Measurements from ENCODE around the gene MRPL32. TPM values are rescaled to one million over a fixed set of nuclear protein-coding genes. Genes with fewer than 3 reads are reported as not detected.

MRPL32 gene
- total RNA-seq, 4 donors from 2014 or later, result 30.2 to 58.8 (median 34.5) TPM

DNA sequence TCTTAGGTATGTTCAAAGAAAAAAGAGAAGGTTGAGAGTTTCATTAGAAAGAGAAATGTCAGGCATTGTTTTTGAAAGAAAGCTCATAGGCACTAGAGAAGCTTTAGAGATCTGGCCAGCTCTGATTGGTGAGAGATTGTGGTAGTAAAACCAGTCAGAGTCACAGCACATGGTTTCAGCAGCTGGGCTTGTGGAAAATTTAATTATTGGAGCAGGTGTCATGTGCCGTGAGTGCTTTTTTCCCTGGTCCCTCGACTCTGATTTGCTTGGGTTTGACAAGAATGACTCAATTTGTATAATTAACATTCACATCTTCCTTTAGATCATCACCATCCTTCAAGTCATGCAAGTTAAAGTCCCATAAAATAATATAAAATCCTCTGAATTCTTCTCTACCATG lies 35.2 kb downstream of the MRPL32 start:
- H3K4me1 ChIP-seq, result peaks cover 0 to 4% (median 0%) of the 10 kb centered on the region in 4 donors
- no peaks in the 10 kb centered on the region for H3K9me3 ChIP-seq
- H3K27ac ChIP-seq, result no peak overlapping the region
- H3K36me3 ChIP-seq, result no peaks in the 10 kb centered on the region
- H3K27me3 ChIP-seq, result no peaks in the 10 kb centered on the region
- no peak overlapping the region for H3K4me3 ChIP-seq
- DNase-seq (ENCODE audit: low spot score in 2 of 2), result no peak
- WGBS, 2 donors, result 80 to 86% methylated on average over 2 of the region's 2 CpGs
- TF ChIP-seq, protein P1, sequence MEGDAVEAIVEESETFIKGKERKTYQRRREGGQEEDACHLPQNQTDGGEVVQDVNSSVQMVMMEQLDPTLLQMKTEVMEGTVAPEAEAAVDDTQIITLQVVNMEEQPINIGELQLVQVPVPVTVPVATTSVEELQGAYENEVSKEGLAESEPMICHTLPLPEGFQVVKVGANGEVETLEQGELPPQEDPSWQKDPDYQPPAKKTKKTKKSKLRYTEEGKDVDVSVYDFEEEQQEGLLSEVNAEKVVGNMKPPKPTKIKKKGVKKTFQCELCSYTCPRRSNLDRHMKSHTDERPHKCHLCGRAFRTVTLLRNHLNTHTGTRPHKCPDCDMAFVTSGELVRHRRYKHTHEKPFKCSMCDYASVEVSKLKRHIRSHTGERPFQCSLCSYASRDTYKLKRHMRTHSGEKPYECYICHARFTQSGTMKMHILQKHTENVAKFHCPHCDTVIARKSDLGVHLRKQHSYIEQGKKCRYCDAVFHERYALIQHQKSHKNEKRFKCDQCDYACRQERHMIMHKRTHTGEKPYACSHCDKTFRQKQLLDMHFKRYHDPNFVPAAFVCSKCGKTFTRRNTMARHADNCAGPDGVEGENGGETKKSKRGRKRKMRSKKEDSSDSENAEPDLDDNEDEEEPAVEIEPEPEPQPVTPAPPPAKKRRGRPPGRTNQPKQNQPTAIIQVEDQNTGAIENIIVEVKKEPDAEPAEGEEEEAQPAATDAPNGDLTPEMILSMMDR (IDR thresholded peaks at IDR 0.05), result no peak
- no peak for TF ChIP-seq EP300 (IDR thresholded peaks at IDR 0.05)
- no peak for TF ChIP-seq POLR2A (IDR thresholded peaks at IDR 0.05)

DNA sequence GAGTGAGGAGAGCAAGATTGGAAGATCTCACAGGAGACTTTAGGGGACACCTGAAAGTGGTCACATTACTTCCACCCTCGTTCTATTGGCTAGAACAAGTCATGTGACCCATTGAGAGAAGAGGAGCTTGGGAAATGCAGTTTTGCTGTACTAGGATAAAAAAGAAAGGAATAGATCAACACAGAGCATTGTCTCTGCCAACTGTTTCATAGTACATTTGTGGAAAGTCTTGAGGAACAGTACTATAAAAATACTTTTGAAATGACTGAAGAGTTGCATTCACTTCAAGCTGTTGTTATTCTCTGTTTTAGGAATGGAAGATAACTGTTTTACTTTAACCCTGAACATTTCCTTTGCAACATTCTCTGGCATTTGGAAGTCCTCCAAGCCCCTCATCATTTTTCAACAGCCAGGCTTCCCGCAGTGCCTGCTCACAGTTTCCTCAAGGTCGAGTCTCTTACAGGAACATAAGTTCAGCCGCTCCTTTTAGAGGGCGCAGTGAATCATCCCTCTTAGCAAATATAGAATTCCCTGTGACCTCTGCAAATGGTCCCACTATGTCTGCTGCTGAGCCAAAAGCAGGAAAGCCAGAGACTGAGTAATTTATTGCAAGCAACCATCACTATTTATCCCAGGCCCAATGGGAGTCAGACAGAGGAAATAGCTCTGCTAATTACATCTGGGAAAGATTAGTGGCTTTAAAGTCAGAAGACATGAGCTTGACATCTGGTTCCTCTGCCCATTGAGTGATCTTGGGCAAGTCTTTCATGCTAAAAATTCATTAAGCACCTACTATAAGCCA lies 40.7 kb downstream of the MRPL32 start:
- peak; percentile 15 to 66 for DNase-seq (ENCODE audit: low spot score in 2 of 2)
- H3K9me3 ChIP-seq, result no peaks in the 10 kb centered on the region
- H3K4me3 ChIP-seq, result no peak overlapping the region
- H3K27ac ChIP-seq, result peak overlapping the region in 2 of 4 donors; percentile 23 to 66
- H3K4me1 ChIP-seq, result peaks cover 0 to 10% (median 0%) of the 10 kb centered on the region in 4 donors
- H3K27me3 ChIP-seq, result no peaks in the 10 kb centered on the region
- WGBS, 2 donors, result 35 to 44% methylated on average over 5 of the region's 5 CpGs
- H3K36me3 ChIP-seq, result no peaks in the 10 kb centered on the region
- TF ChIP-seq EP300 (IDR thresholded peaks at IDR 0.05) (peak in 1 of 2 donors; percentile 87), POLR2A (IDR thresholded peaks at IDR 0.05) (no peak)
- TF ChIP-seq, protein P1 (IDR thresholded peaks at IDR 0.05), result no peak

DNA sequence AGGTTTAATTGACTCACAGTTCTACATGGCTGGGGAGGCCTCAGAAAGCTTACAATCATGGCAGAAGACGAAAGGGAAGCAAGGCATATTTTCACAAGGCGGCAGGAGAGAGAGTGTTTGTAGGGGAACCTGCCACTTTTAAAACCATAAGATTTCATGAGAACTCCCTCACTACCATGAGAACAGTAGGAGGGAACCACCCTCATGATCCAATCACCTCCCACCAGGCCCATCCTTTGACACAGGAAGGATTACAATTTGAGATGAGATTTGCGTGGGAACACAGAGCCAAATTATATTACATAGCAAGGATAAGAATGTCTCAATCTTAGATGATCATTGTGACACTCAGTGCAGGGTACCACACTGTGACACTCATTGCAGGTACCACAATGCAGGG lies 44.2 kb downstream of the MRPL32 start:
- 90 to 92% methylated on average over 3 of the region's 3 CpGs for WGBS, 2 donors
- H3K4me1 ChIP-seq, result peaks cover 0 to 10% (median 0%) of the 10 kb centered on the region in 4 donors
- H3K4me3 ChIP-seq, result no peak overlapping the region
- no peaks in the 10 kb centered on the region for H3K36me3 ChIP-seq
- DNase-seq (ENCODE audit: low spot score in 2 of 2), result no peak
- TF ChIP-seq, protein P1 (IDR thresholded peaks at IDR 0.05), result no peak
- TF ChIP-seq EP300 (IDR thresholded peaks at IDR 0.05) (no peak), POLR2A (IDR thresholded peaks at IDR 0.05) (no peak)
- H3K9me3 ChIP-seq, result no peaks in the 10 kb centered on the region
- no peaks in the 10 kb centered on the region for H3K27me3 ChIP-seq
- H3K27ac ChIP-seq, result no peak overlapping the region

DNA sequence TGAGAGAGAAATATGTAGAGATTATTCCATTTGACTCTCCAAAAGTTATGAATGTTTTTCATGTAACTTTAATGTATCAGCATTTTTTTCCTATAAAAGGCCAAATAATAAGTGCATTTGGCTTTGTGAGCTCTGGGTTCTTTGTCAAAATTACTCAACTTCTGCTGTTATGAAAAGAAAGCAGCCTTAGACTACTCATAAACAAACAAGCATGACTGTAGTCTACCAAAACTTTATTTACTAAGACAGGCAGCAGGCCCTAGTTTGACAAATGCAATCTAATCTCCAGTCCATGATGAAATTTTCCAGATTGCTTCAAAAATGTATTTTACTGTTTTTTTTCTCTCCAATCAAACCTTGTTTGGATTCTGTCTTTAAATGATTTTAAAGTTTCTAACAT lies 46.3 kb downstream of the MRPL32 start:
- TF ChIP-seq, protein P1 (IDR thresholded peaks at IDR 0.05), result no peak
- TF ChIP-seq POLR2A (IDR thresholded peaks at IDR 0.05) (no peak), EP300 (IDR thresholded peaks at IDR 0.05) (no peak)
- DNase-seq (ENCODE audit: low spot score in 2 of 2), result no peak
- H3K27ac ChIP-seq, result no peak overlapping the region
- H3K4me3 ChIP-seq, result no peak overlapping the region
- H3K27me3 ChIP-seq, result no peaks in the 10 kb centered on the region
- no peaks in the 10 kb centered on the region for H3K9me3 ChIP-seq
- no peaks in the 10 kb centered on the region for H3K4me1 ChIP-seq
- no peaks in the 10 kb centered on the region for H3K36me3 ChIP-seq

DNA sequence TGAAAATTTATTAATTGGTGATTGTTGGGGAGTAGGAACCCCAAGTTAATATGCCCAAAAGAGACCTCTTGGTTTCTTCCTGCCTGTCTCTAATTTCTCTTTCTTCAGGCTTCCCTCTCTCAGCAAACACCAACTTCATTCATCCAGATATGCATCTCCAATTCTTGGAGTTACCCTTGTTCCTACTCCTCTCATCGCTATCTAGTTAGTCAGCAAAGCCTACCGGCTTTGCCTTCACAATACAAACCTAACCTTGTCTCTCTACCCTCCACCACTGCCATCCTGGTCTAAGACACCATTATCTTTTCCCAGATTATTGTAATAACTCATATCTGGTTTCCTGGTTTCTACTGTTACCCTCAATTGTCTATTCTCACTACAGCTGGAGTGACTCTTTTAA lies 47.9 kb downstream of the MRPL32 start:
- no peak for DNase-seq (ENCODE audit: low spot score in 2 of 2)
- H3K9me3 ChIP-seq, result peaks cover 0 to 9% (median 0%) of the 10 kb centered on the region in 4 donors
- no peaks in the 10 kb centered on the region for H3K27me3 ChIP-seq
- TF ChIP-seq EP300 (IDR thresholded peaks at IDR 0.05), result no peak
- TF ChIP-seq POLR2A (IDR thresholded peaks at IDR 0.05), result no peak
- TF ChIP-seq, protein P1 (IDR thresholded peaks at IDR 0.05), result no peak
- no peaks in the 10 kb centered on the region for H3K4me1 ChIP-seq
- no peak overlapping the region for H3K27ac ChIP-seq
- H3K36me3 ChIP-seq, result no peaks in the 10 kb centered on the region
- 36 to 93% methylated on average over 2 of the region's 2 CpGs for WGBS, 2 donors
- no peak overlapping the region for H3K4me3 ChIP-seq
